ENCODE measurements around the gene MRFAP1.

DNA sequence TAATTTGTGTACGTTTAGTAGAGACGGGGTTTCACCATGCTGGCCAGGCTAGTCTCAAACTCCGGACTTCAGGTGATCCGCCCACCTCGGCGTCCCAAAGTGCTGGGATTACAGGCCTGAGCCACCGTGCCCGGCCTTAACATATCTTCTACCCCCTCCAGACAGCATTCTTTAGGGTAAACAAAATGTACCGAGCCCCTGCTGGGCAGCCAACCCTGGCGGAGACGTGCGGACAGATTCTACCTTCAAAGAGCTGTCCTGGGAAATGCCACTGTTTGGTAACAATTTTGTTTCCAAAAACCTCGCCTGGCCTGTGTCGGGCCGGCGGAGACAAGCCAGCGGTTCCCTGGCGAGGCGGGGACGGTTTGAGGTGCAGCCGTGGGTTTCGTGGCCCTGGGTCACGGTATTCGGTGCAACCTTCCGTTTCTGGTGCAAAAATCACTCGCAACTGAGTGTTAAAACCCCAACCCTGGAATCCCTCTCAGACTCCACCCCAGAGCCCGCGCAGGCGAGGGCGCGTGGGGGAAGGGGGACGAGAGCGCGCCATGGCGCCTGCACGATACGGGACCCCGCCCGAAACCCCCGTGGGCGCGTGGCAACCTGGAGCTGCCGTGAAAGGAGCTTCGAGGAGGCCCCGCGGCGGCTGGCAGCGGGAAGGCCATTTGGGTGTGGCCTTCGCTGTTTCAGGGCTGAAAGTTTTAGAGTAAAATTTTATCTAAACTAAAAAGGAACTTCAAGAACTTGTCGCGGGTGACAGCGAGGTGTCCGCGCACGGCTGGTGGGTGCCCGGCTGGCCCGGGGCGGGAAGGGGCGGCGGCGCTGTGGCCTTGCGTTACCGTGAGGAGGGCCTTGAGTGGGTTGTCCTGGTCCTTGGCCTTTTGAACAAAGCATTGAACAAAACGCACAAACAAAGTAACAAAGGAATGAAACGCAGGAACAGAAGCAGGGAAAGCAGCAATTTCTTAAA is 17.0 kb downstream of the MRFAP1 start:
- TF ChIP-seq, protein P1, sequence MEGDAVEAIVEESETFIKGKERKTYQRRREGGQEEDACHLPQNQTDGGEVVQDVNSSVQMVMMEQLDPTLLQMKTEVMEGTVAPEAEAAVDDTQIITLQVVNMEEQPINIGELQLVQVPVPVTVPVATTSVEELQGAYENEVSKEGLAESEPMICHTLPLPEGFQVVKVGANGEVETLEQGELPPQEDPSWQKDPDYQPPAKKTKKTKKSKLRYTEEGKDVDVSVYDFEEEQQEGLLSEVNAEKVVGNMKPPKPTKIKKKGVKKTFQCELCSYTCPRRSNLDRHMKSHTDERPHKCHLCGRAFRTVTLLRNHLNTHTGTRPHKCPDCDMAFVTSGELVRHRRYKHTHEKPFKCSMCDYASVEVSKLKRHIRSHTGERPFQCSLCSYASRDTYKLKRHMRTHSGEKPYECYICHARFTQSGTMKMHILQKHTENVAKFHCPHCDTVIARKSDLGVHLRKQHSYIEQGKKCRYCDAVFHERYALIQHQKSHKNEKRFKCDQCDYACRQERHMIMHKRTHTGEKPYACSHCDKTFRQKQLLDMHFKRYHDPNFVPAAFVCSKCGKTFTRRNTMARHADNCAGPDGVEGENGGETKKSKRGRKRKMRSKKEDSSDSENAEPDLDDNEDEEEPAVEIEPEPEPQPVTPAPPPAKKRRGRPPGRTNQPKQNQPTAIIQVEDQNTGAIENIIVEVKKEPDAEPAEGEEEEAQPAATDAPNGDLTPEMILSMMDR (IDR thresholded peaks at IDR 0.05; ENCODE audit: poor library complexity): no peak
- no peak for TF ChIP-seq EZH2phosphoT487 (IDR thresholded peaks at IDR 0.05; ENCODE audit: low read depth, severe bottlenecking, unreplicated experiment)
- no peak for TF ChIP-seq EZH2 (IDR thresholded peaks at IDR 0.05; ENCODE audit: borderline replicate concordance)
